Islet of Langerhans (tissue), 1 donor: Measurements from ENCODE around the gene TFPI2.

Source experiments
- FAIRE-seq: peaks from one replicate; lab custom pipeline; 2011; peaks lifted over from hg19 to GRCh38; lab: Jason Lieb, UNC

The TFPI2 gene

GRCh38 chr7:93855797-93856196 lies 34.8 kb downstream of the TFPI2 start:
- no peak for FAIRE-seq

- no peak for FAIRE-seq
Measured at GRCh38 chr7:93854480-93854879, 36.1 kb downstream of the TFPI2 start.

GRCh38 chr7:93851536-93851935 lies 39.0 kb downstream of the TFPI2 start:
- no peak for FAIRE-seq

GRCh38 chr7:93843260-93843659 lies 47.3 kb downstream of the TFPI2 start:
- FAIRE-seq, result no peak

- no peak for FAIRE-seq
Measured at GRCh38 chr7:93838966-93839365, 51.6 kb downstream of the TFPI2 start.

- FAIRE-seq, result no peak
Measured at GRCh38 chr7:93837245-93837644, 53.3 kb downstream of the TFPI2 start.

GRCh38 chr7:93836116-93836515 lies 54.4 kb downstream of the TFPI2 start:
- no peak for FAIRE-seq

- no peak for FAIRE-seq
Measured at GRCh38 chr7:93835702-93836101, 54.9 kb downstream of the TFPI2 start.
